ENCODE measurements around the gene FERMT2. TPM values are rescaled to one million over a fixed set of nuclear protein-coding genes. Genes with fewer than 3 reads are reported as not detected.

The FERMT2 gene
- total RNA-seq, 4 donors from 2014 or later, result 364 to 398 (median 388) TPM

DNA sequence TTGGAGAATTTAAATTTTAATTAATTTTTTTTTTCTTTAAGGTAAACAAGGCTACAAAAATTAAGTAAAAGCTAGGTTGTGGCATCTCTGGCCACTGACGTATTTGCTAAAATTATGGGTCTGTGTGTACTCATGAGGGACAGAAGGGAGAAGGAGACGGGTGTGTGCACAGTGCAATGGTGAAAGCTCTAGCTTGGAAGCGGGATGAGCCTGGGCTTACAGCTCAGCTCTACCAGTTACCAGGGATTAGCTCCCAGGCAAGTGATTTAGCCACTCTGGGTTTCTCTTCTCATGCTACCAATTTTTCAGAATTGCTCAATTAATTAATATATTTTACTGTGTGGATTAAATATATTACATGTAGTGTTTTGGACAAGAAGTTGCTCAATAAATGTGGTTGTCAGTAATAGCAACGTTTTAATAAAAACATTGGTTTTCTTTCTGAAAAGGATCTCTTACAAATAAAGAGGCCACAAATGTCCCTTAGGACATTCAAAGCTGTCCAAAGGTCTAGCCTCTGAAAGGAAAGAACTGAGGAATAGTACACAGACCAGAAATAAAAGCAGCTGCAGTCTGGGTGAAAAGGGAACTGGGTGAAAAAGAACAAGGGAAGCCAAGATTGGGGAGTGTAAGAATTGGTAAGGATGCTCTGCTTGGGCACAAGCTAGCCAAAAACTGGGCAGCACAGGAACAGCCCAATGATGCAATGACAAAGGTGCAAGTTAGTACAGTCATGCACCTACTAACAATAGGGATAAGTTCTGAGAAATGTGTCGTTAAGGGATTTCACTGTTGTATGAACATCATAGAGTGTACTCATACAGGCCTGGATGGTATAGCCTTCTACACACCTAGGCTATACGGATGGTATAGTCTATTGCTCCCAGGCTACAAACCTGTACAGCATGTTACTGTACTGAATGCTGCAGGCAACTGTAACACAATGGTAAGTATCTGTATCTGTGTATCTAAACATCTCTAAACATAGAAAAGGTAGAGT is 61.7 kb downstream of the FERMT2 start:
- Histone ChIP-seq H3K27me3 (no peaks in the 10 kb centered on the region), H3K4me1 (peaks cover 0 to 47% (median 0%) of the 10 kb centered on the region in 3 donors), H3K27ac (no peak overlapping the region), H3K4me3 (no peak overlapping the region), H3K9me3 (no peaks in the 10 kb centered on the region), H3K36me3 (peaks cover 0 to 66% of the 10 kb centered on the region in 2 donors)
- TF ChIP-seq EP300 (IDR thresholded peaks at IDR 0.05) (no peak), POLR2AphosphoS5 (IDR thresholded peaks at IDR 0.05) (no peak), POLR2A (IDR thresholded peaks at IDR 0.05) (no peak)
- TF ChIP-seq, protein P1, sequence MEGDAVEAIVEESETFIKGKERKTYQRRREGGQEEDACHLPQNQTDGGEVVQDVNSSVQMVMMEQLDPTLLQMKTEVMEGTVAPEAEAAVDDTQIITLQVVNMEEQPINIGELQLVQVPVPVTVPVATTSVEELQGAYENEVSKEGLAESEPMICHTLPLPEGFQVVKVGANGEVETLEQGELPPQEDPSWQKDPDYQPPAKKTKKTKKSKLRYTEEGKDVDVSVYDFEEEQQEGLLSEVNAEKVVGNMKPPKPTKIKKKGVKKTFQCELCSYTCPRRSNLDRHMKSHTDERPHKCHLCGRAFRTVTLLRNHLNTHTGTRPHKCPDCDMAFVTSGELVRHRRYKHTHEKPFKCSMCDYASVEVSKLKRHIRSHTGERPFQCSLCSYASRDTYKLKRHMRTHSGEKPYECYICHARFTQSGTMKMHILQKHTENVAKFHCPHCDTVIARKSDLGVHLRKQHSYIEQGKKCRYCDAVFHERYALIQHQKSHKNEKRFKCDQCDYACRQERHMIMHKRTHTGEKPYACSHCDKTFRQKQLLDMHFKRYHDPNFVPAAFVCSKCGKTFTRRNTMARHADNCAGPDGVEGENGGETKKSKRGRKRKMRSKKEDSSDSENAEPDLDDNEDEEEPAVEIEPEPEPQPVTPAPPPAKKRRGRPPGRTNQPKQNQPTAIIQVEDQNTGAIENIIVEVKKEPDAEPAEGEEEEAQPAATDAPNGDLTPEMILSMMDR (IDR thresholded peaks at IDR 0.05), result no peak
- no peak for ATAC-seq
- WGBS, 2 donors (ENCODE audit: low coverage in 1 of 2), result 69 to 73% methylated on average over 4 to 6 of the region's 6 CpGs

DNA sequence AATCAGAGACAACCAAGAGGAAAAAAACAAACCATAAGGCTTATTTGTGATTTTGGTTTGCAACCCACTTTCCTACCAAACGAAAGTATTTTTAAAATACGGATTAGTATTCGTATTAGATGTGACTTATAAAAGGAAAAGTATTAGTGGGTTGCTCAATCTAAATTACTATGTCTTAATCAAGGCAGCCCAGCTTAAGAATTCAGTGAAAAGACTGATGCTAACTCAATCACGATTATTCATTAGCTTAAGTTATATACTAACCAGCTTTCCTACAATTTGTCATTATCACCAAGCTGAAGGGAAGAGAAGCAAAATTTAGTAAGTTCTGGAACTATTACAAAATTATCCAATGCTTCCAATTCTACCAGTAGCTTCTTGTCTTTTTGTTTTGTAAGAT is 62.7 kb downstream of the FERMT2 start:
- ATAC-seq, result no peak
- Histone ChIP-seq H3K27me3 (no peaks in the 10 kb centered on the region), H3K4me1 (peaks cover 0 to 47% (median 0%) of the 10 kb centered on the region in 3 donors), H3K36me3 (peaks cover 0 to 73% of the 10 kb centered on the region in 2 donors), H3K27ac (no peak overlapping the region), H3K9me3 (no peaks in the 10 kb centered on the region), H3K4me3 (no peak overlapping the region)
- 78% methylated on average over 4 of the region's 4 CpGs for WGBS, 2 donors (ENCODE audit: low coverage in 1 of 2)
- TF ChIP-seq POLR2A (IDR thresholded peaks at IDR 0.05) (no peak), POLR2AphosphoS5 (IDR thresholded peaks at IDR 0.05) (no peak), EP300 (IDR thresholded peaks at IDR 0.05) (no peak)
- TF ChIP-seq, protein P1 (IDR thresholded peaks at IDR 0.05), result no peak

DNA sequence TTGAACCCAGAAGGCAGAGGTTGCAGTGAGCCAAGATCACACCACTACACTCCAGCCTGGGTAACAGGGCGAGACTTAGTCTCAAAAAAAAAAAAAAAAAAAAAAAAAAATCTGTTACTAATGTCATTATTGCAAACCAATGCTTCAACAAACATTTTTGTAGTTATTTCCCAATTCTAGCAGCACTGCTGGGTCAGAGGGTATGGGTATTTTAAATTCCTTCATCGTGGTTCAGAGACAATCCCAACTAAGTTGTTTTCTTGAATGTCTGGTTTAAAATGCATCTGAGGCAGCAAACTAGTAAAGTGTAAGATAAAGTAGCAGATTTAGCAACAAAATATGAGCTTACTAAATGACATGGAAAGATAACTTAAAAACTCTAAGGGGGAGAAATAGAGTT is 65.6 kb downstream of the FERMT2 start:
- no peak for ATAC-seq

DNA sequence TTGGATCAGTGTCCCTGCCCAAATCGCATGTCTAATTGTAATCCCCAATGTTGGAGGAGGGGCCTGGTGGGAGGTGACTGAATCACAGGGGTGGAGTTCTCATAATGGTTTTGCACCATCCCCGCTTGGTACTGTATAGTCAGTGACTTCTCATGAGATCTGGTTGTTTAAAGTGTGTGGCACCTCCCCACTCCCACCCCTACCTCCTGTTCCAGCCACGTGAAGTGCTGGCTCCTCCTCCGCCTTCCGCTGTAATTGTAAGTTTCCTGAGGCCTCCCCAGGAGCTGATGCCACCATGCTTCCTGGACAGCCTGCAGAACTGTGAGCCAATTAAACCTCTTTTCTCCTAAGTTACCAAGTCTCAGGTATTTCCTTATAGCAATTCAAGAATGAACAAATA is 67.2 kb downstream of the FERMT2 start:
- Histone ChIP-seq H3K9me3 (no peaks in the 10 kb centered on the region), H3K27me3 (no peaks in the 10 kb centered on the region), H3K4me1 (peaks cover 2 to 80% (median 11%) of the 10 kb centered on the region in 3 donors), H3K27ac (peak overlapping the region in 1 of 4 donors; percentile 14), H3K36me3 (peaks cover 0 to 52% of the 10 kb centered on the region in 2 donors), H3K4me3 (no peak overlapping the region)
- ATAC-seq, result no peak
- 55 to 80% methylated on average over 3 to 5 of the region's 5 CpGs for WGBS, 2 donors (ENCODE audit: low coverage in 1 of 2)
- TF ChIP-seq EP300 (IDR thresholded peaks at IDR 0.05) (no peak), POLR2AphosphoS5 (IDR thresholded peaks at IDR 0.05) (no peak)
- TF ChIP-seq, protein P1 (IDR thresholded peaks at IDR 0.05), result no peak

More for the DNA sequence above, 65.6 kb downstream of the FERMT2 start:
- 50 to 70% methylated on average over 1 of the region's 2 CpGs for WGBS, 2 donors (ENCODE audit: low coverage in 1 of 2)
- Histone ChIP-seq H3K27ac (peak overlapping the region in 1 of 4 donors; percentile 14), H3K4me3 (no peak overlapping the region), H3K4me1 (peaks cover 2 to 64% (median 5%) of the 10 kb centered on the region in 3 donors), H3K36me3 (peaks cover 0 to 51% of the 10 kb centered on the region in 2 donors), H3K9me3 (no peaks in the 10 kb centered on the region), H3K27me3 (no peaks in the 10 kb centered on the region)
- no peak for TF ChIP-seq POLR2AphosphoS5 (IDR thresholded peaks at IDR 0.05)
- no peak for TF ChIP-seq POLR2A (IDR thresholded peaks at IDR 0.05)
- TF ChIP-seq EP300 (IDR thresholded peaks at IDR 0.05), result no peak
- TF ChIP-seq, protein P1 (IDR thresholded peaks at IDR 0.05), result no peak
